GM12878 (cell line): Measurements from ENCODE around the gene HCFC1. TPM values are rescaled to one million over a fixed set of nuclear protein-coding genes. Genes with fewer than 3 reads are reported as not detected.

Experiments
- ATF7 ChIP-seq: fragments of 450-650 bp; IDR thresholded peaks from 2 replicates; pipeline ENCODE4 v1.6.1; 2016; ENCODE audit warnings: low read depth, mild to moderate bottlenecking
- E2F8 ChIP-seq: fragments of 450-650 bp; IDR thresholded peaks from 2 replicates; pipeline ENCODE4 v1.6.1; 2018; ENCODE audit warnings: mild to moderate bottlenecking, low read depth, moderate library complexity; ENCODE audit not compliant: partially characterized antibody
- EP300 ChIP-seq, 2 experiments: fragments of 150-350 bp in 1 of 2; IDR thresholded peaks; 2 replicates each; pipeline ENCODE4 v1.6.1; 2011 to 2012; ENCODE audit warnings: low read depth in 2 of 2, low read length in 2 of 2, borderline replicate concordance in 1 of 2, improper control_type of control experiment in 1 of 2, inconsistent platforms in 1 of 2; ENCODE audit not compliant: control insufficient read depth in 1 of 2
- FOXM1 ChIP-seq: IDR thresholded peaks from 2 replicates; pipeline ENCODE4 v1.6.1; 2012; ENCODE audit warnings: low read depth, mild to moderate bottlenecking, inconsistent platforms, low read length, moderate library complexity
- GATAD2B ChIP-seq: fragments of 450-650 bp; conservative IDR thresholded peaks from 2 replicates; pipeline ENCODE4 v1.6.1; 2017; ENCODE audit warnings: low read depth, mild to moderate bottlenecking, moderate library complexity
- IKZF2 ChIP-seq, 2 experiments: fragments of 450-650 bp; IDR thresholded peaks; 2 replicates each; pipeline ENCODE4 v1.6.1; 2017; ENCODE audit warnings: mild to moderate bottlenecking in 2 of 2, moderate library complexity in 2 of 2
- JUNB ChIP-seq: IDR thresholded peaks from 2 replicates; pipeline ENCODE4 v1.6.1; 2016; ENCODE audit warnings: antibody characterized with exemption, mild to moderate bottlenecking
- MAX ChIP-seq: IDR thresholded peaks from 2 replicates; pipeline ENCODE4 v1.6.1; 2012; ENCODE audit warnings: low read depth, low read length, improper control_type of control experiment
- MYC ChIP-seq: IDR thresholded peaks from 2 replicates; pipeline ENCODE4 v1.6.1; 2011; ENCODE audit warnings: mild to moderate bottlenecking, low read length, moderate library complexity, inconsistent platforms; ENCODE audit not compliant: insufficient read depth, insufficient replicate concordance, insufficient read length, severe bottlenecking
- RCOR1 ChIP-seq: conservative IDR thresholded peaks from 2 replicates; pipeline ENCODE4 v1.6.1; 2012; ENCODE audit warnings: low read depth, low read length, improper control_type of control experiment
- REST ChIP-seq: IDR thresholded peaks from 2 replicates; pipeline ENCODE4 v1.6.1; 2012; ENCODE audit warnings: mild to moderate bottlenecking, low read depth, low read length
- SIX5 ChIP-seq: IDR thresholded peaks from 2 replicates; pipeline ENCODE4 v1.6.1; 2011; ENCODE audit warnings: mild to moderate bottlenecking, low read depth, low read length, moderate library complexity; ENCODE audit not compliant: severe bottlenecking
- SREBF1 ChIP-seq: IDR thresholded peaks from 2 replicates; pipeline ENCODE4 v1.6.1; 2012; ENCODE audit warnings: mild to moderate bottlenecking, low read length
- SUZ12 ChIP-seq: fragments of 200-600 bp; sonication (generic); IDR thresholded peaks from one replicate; pipeline ENCODE4 v1.6.1; 2018; ENCODE audit warnings: antibody characterized with exemption, mild to moderate bottlenecking; ENCODE audit not compliant: unreplicated experiment
- TAF1 ChIP-seq: IDR thresholded peaks from 2 replicates; pipeline ENCODE4 v1.6.1; 2011; ENCODE audit warnings: mild to moderate bottlenecking, low read depth, low read length, borderline replicate concordance
- TARDBP ChIP-seq: IDR thresholded peaks from 2 replicates; pipeline ENCODE4 v1.6.1; 2016; ENCODE audit warnings: borderline replicate concordance
- ZBED1 ChIP-seq: IDR thresholded peaks from 2 replicates; pipeline ENCODE4 v1.6.1; 2016; ENCODE audit warnings: borderline replicate concordance
- ZBTB11 ChIP-seq: fragments of 450-650 bp; formaldehyde crosslinking; IDR thresholded peaks from 2 replicates; pipeline ENCODE4 v1.5.0; 2022; ENCODE audit warnings: mild to moderate bottlenecking, missing genetic modification characterization
- ZNF274 ChIP-seq: IDR thresholded peaks from one replicate; pipeline ENCODE4 v1.8.0; 2011; ENCODE audit not compliant: insufficient read length, insufficient read depth
- ZNF384 ChIP-seq: IDR thresholded peaks from 2 replicates; pipeline ENCODE4 v1.6.1; 2012; ENCODE audit warnings: low read depth, mild to moderate bottlenecking, low read length, improper control_type of control experiment, borderline replicate concordance
- polyA plus RNA-seq, 11 experiments: library from polyadenylated mRNA; depleted of rRNA in 4 of 11; unstranded in 6 of 11; stranded (reverse) in 5 of 11; fragments of >200 nt; fragmentation: Nextera tagmentation in 4 of 11; fragmentation: Illumina TruSeq in 1 of 11; extraction: Ambion mirVana in 4 of 11; extraction: Trizol in 1 of 11; gene quantifications; 1 replicate in 1 of 11; 2 replicates in 10 of 11; pipeline versions ENCODE4 v1.2.1 to v1.2.3, GENCODE V29; 2011 to 2016; ENCODE audit warnings: inconsistent platforms in 2 of 11, missing spikeins in 2 of 11, low read depth in 1 of 11
- total RNA-seq, 4 experiments: library from RNA; depleted of rRNA in 3 of 4; stranded (reverse); fragments of >200 nt in 3 of 4; fragmentation: Illumina TruSeq in 1 of 4; extraction: Trizol in 1 of 4; gene quantifications; 2 replicates each; pipeline versions ENCODE4 v1.2.1 to v1.2.3, GENCODE V29; 2013 to 2021

The HCFC1 gene
- total and polyA plus RNA-seq, 10 of the 15 experiments (the other 5 are each of a cell fraction or from before 2014, with no cell fraction given): 3.9 to 92.7 (median 23.5) TPM

GRCh38 chrX:153972368-153973126 is 929 bp upstream of the HCFC1 start, which contains the start of gene TMEM187 (continued):
- TF ChIP-seq E2F8 (no peak), TAF1 (peak; percentile 42; the same call in 1 of the 2 replicates), GATAD2B (0 out of 2 replicates have a peak, but pooled peaks have one; percentile 27), ZBTB11 (CRISPR knock-in tag) (no peak), TARDBP (no peak), ZNF274 (no peak), EP300 (IDR thresholded peaks at IDR 0.05; ENCODE audit: borderline replicate concordance in 1 of 2, control insufficient read depth in 1 of 2, low read depth in 2 of 2, low read length in 2 of 2) (no peak), MAX (no peak), FOXM1 (no peak), SIX5 (no peak), SUZ12 (no peak), ZBED1 (no peak), RCOR1 (no peak), JUNB (no peak), MYC (no peak), REST (no peak), ATF7 (no peak), IKZF2 (IDR thresholded peaks at IDR 0.05) (no peak), SREBF1 (no peak), ZNF384 (no peak)
